ENCODE data around the gene TUBD1.

TUBD1 gene

GRCh38 chr17:59869941-59870218 lies 22.9 kb downstream of the TUBD1 start:
- no peak for ATAC-seq
- TF ChIP-seq POU6F1 (CRISPR knock-in tag; IDR thresholded peaks at IDR 0.05; ENCODE audit: borderline replicate concordance, low read depth) (no peak), TCF4 (CRISPR knock-in tag; IDR thresholded peaks at IDR 0.05; ENCODE audit: borderline replicate concordance) (no peak), BACH2 (CRISPR knock-in tag; IDR thresholded peaks at IDR 0.05; ENCODE audit: borderline replicate concordance) (no peak), ZNF565 (CRISPR knock-in tag; conservative IDR thresholded peaks at IDR 0.05; ENCODE audit: low read depth) (no peak), OSR1 (CRISPR knock-in tag; IDR thresholded peaks at IDR 0.05) (no peak), GLIS3 (CRISPR knock-in tag; IDR thresholded peaks at IDR 0.05) (no peak), ZFP3 (CRISPR knock-in tag; IDR thresholded peaks at IDR 0.05) (no peak), ARNTL (CRISPR knock-in tag; IDR thresholded peaks at IDR 0.05; ENCODE audit: borderline replicate concordance, low read depth) (no peak), ESRRG (CRISPR knock-in tag; IDR thresholded peaks at IDR 0.05) (no peak), CSRNP3 (CRISPR knock-in tag; IDR thresholded peaks at IDR 0.05) (no peak), CSDC2 (CRISPR knock-in tag; IDR thresholded peaks at IDR 0.05) (no peak), ZFP30 (CRISPR knock-in tag; IDR thresholded peaks at IDR 0.05) (no peak), SNAI2 (CRISPR knock-in tag; IDR thresholded peaks at IDR 0.05) (no peak), ZNF8 (CRISPR knock-in tag; IDR thresholded peaks at IDR 0.05) (no peak), PPARA (CRISPR knock-in tag; IDR thresholded peaks at IDR 0.05; ENCODE audit: borderline replicate concordance) (no peak)
- TF ChIP-seq, protein P1, sequence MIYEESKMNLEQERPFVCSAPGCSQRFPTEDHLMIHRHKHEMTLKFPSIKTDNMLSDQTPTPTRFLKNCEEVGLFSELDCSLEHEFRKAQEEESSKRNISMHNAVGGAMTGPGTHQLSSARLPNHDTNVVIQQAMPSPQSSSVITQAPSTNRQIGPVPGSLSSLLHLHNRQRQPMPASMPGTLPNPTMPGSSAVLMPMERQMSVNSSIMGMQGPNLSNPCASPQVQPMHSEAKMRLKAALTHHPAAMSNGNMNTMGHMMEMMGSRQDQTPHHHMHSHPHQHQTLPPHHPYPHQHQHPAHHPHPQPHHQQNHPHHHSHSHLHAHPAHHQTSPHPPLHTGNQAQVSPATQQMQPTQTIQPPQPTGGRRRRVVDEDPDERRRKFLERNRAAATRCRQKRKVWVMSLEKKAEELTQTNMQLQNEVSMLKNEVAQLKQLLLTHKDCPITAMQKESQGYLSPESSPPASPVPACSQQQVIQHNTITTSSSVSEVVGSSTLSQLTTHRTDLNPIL (CRISPR knock-in tag; IDR thresholded peaks at IDR 0.05; ENCODE audit: low read depth) = no peak
- TF ChIP-seq, protein P2, sequence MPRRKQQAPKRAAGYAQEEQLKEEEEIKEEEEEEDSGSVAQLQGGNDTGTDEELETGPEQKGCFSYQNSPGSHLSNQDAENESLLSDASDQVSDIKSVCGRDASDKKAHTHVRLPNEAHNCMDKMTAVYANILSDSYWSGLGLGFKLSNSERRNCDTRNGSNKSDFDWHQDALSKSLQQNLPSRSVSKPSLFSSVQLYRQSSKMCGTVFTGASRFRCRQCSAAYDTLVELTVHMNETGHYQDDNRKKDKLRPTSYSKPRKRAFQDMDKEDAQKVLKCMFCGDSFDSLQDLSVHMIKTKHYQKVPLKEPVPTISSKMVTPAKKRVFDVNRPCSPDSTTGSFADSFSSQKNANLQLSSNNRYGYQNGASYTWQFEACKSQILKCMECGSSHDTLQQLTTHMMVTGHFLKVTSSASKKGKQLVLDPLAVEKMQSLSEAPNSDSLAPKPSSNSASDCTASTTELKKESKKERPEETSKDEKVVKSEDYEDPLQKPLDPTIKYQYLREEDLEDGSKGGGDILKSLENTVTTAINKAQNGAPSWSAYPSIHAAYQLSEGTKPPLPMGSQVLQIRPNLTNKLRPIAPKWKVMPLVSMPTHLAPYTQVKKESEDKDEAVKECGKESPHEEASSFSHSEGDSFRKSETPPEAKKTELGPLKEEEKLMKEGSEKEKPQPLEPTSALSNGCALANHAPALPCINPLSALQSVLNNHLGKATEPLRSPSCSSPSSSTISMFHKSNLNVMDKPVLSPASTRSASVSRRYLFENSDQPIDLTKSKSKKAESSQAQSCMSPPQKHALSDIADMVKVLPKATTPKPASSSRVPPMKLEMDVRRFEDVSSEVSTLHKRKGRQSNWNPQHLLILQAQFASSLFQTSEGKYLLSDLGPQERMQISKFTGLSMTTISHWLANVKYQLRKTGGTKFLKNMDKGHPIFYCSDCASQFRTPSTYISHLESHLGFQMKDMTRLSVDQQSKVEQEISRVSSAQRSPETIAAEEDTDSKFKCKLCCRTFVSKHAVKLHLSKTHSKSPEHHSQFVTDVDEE (CRISPR knock-in tag; IDR thresholded peaks at IDR 0.05) = no peak
- TF ChIP-seq, protein P3, sequence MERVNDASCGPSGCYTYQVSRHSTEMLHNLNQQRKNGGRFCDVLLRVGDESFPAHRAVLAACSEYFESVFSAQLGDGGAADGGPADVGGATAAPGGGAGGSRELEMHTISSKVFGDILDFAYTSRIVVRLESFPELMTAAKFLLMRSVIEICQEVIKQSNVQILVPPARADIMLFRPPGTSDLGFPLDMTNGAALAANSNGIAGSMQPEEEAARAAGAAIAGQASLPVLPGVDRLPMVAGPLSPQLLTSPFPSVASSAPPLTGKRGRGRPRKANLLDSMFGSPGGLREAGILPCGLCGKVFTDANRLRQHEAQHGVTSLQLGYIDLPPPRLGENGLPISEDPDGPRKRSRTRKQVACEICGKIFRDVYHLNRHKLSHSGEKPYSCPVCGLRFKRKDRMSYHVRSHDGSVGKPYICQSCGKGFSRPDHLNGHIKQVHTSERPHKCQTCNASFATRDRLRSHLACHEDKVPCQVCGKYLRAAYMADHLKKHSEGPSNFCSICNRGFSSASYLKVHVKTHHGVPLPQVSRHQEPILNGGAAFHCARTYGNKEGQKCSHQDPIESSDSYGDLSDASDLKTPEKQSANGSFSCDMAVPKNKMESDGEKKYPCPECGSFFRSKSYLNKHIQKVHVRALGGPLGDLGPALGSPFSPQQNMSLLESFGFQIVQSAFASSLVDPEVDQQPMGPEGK (CRISPR knock-in tag; IDR thresholded peaks at IDR 0.05; ENCODE audit: borderline replicate concordance) = no peak

DNA sequence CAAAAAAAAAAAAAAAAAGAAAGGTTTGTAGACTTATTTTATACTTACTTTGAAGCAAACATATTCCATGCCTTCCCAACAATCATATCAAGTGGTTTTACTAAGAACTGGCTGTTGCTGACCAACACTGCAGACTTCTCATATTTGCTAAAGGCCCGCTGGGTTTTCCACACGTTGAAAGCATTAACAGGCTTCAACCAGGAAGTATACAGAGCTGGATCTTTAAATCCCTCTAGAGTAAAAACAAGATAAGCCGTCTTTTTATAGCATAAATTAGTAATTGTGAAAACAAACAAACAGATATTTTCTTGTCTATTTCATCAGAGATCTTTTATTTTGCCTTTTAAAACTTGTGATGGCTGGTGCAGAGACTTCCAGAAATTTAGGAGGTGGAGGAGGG lies 29.1 kb downstream of the TUBD1 start:
- TF ChIP-seq ISL1 (CRISPR knock-in tag; IDR thresholded peaks at IDR 0.05) = no peak
- no peak for TF ChIP-seq ARNTL (CRISPR knock-in tag; IDR thresholded peaks at IDR 0.05; ENCODE audit: borderline replicate concordance, low read depth)
- no peak for TF ChIP-seq ZFP3 (CRISPR knock-in tag; IDR thresholded peaks at IDR 0.05)
- no peak for TF ChIP-seq ZNF565 (CRISPR knock-in tag; conservative IDR thresholded peaks at IDR 0.05; ENCODE audit: low read depth)

GRCh38 chr17:59859444-59860025 lies 33.2 kb downstream of the TUBD1 start:
- peak; percentile 79 for ATAC-seq
- no peak for TF ChIP-seq ZFP30 (CRISPR knock-in tag; IDR thresholded peaks at IDR 0.05)
- TF ChIP-seq GLIS3 (CRISPR knock-in tag; IDR thresholded peaks at IDR 0.05) = no peak

More for the DNA sequence above, 29.1 kb downstream of the TUBD1 start:
- no peak for ATAC-seq

DNA sequence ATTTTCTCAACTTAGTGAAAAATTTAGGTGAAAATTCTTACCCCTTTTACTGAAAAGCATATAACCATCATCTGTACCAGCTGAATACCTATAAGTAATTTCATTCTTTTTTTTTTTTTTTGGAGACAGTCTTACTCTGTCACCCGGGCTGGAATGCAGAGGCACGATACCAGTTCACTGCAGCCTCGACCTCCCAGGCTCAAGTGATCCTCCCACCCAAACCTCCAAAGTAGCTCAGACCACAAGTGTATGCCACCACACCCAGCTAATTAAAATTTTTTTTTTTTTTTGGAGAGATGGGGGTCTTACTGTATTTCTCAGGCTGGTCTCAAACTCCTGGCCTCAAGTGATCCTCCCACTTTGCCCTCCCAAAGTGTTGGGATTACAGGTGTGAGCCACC lies 33.8 kb downstream of the TUBD1 start:
- peak; percentile 15 for ATAC-seq

More for the DNA sequence above, 33.8 kb downstream of the TUBD1 start:
- no peak for TF ChIP-seq POU6F1 (CRISPR knock-in tag; IDR thresholded peaks at IDR 0.05; ENCODE audit: borderline replicate concordance, low read depth)

Measured in SK-N-SH treated with all-trans-retinoic acid at 6 μM for 48 hours (cell line).